ENCODE data around the gene ADGRA1.

ADGRA1 gene

GRCh38 chr10:133154411-133154810 is 66.7 kb downstream of the ADGRA1 start:
- no peak for DNase-seq

- no peak for DNase-seq
These were observed 67.5 kb downstream of the ADGRA1 start for GRCh38 chr10:133154996-133155778.

GRCh38 chr10:133156674-133157579 is 69.2 kb downstream of the ADGRA1 start:
- DNase-seq: no peak

- DNase-seq: no peak
These were observed 70.1 kb downstream of the ADGRA1 start for GRCh38 chr10:133157662-133158436.

- DNase-seq: no peak
These were observed 70.7 kb downstream of the ADGRA1 start for GRCh38 chr10:133158437-133158755.

- DNase-seq: no peak
These were observed 71.3 kb downstream of the ADGRA1 start for GRCh38 chr10:133158756-133159610.

GRCh38 chr10:133159611-133159949 is 71.9 kb downstream of the ADGRA1 start:
- DNase-seq: no peak

GRCh38 chr10:133159950-133160825 is 72.5 kb downstream of the ADGRA1 start, which contains the start of gene KNDC1:
KNDC1 (plus strand) TSS chr10:133160219; CDS start chr10:133160468, 249 bp downstream.
- no peak for DNase-seq

- no peak for DNase-seq
These were observed 73.2 kb downstream of the ADGRA1 start for GRCh38 chr10:133160826-133161471.

- DNase-seq: no peak
These were observed 73.9 kb downstream of the ADGRA1 start for GRCh38 chr10:133161486-133162109.

- no peak for DNase-seq
These were observed 74.6 kb downstream of the ADGRA1 start for GRCh38 chr10:133162178-133162909.

- DNase-seq: no peak
These were observed 75.5 kb downstream of the ADGRA1 start for GRCh38 chr10:133162910-133163856.

- no peak for DNase-seq
These were observed 76.4 kb downstream of the ADGRA1 start for GRCh38 chr10:133163889-133164815.

- DNase-seq: no peak
These were observed 77.3 kb downstream of the ADGRA1 start for GRCh38 chr10:133164816-133165555.

- DNase-seq: no peak
These were observed 78.1 kb downstream of the ADGRA1 start for GRCh38 chr10:133165556-133166503.

Data from stimulated activated CD4-positive, alpha-beta T cell treated with anti-CD3 and anti-CD28 coated beads, Interleukin-2, amount 100 ng/mL, for 48 hours (primary cell).